RWPE2 (cell line): ENCODE results near the gene MICAL2.

Experiments
- ATAC-seq: fragments of 200-7000 bp; cut with Tn5 transposase; 3 replicates; pipeline ENCODE4 v1.9.1; 2021; ENCODE audit warnings: low read depth
- DNase-seq: peaks from one replicate; pipeline ENCODE4 v3.0.0-alpha.2; 2020; ENCODE audit warnings: low spot score
- H3K27ac ChIP-seq: fragments of 450-650 bp; 2 replicates; pipeline ENCODE4 v1.5.1; 2017; ENCODE audit warnings: mild to moderate bottlenecking; ENCODE audit not compliant: poor library complexity, severe bottlenecking
- H3K27me3 ChIP-seq: fragments of 250-450 bp; sonication (Bioruptor Pico); 2 replicates; pipeline ENCODE4 v1.5.1; 2021; ENCODE audit warnings: mild to moderate bottlenecking, moderate library complexity; ENCODE audit not compliant: insufficient read depth, poor library complexity, severe bottlenecking
- H3K36me3 ChIP-seq: fragments of 250-450 bp; sonication (Bioruptor Pico); 2 replicates; pipeline ENCODE4 v1.5.1; 2020; ENCODE audit warnings: low read depth, mild to moderate bottlenecking, moderate library complexity
- H3K4me1 ChIP-seq: fragments of 250-450 bp; sonication (Bioruptor Pico); 2 replicates; pipeline ENCODE4 v1.5.1; 2021; ENCODE audit warnings: mild to moderate bottlenecking, moderate library complexity; ENCODE audit not compliant: insufficient read depth, poor library complexity, severe bottlenecking
- H3K4me3 ChIP-seq: fragments of 250-450 bp; sonication (Bioruptor Pico); 2 replicates; pipeline ENCODE4 v1.5.1; 2021; ENCODE audit warnings: mild to moderate bottlenecking, moderate library complexity; ENCODE audit not compliant: severe bottlenecking
- H3K9me3 ChIP-seq: fragments of 250-450 bp; sonication (Bioruptor Pico); 2 replicates; pipeline ENCODE4 v1.5.1; 2021; ENCODE audit warnings: mild to moderate bottlenecking, moderate library complexity; ENCODE audit not compliant: severe bottlenecking
- CTCF ChIP-seq: fragments of 450-650 bp; IDR thresholded peaks from one replicate; pipeline ENCODE4 v1.5.1; 2017; ENCODE audit warnings: mild to moderate bottlenecking, moderate library complexity; ENCODE audit not compliant: poor library complexity, severe bottlenecking

Gene MICAL2

GRCh38 chr11:12278766-12279671 is 168.6 kb downstream of the MICAL2 start:
- Histone ChIP-seq H3K27ac (no peak overlapping the region), H3K9me3 (no peaks in the 10 kb centered on the region), H3K4me3 (no peak overlapping the region), H3K27me3 (no peaks in the 10 kb centered on the region), H3K4me1 (no peaks in the 10 kb centered on the region), H3K36me3 (peaks cover 6% of the 10 kb centered on the region)
- no peak for DNase-seq
- ATAC-seq, result no peak
- no peak for TF ChIP-seq CTCF

- H3K27ac ChIP-seq, result no peak overlapping the region
- H3K27me3 ChIP-seq, result no peaks in the 10 kb centered on the region
- peaks cover 6% of the 10 kb centered on the region for H3K36me3 ChIP-seq
- no peaks in the 10 kb centered on the region for H3K9me3 ChIP-seq
- no peak overlapping the region for H3K4me3 ChIP-seq
- ATAC-seq (no peak), DNase-seq (no peak)
- peaks cover 4% of the 10 kb centered on the region for H3K4me1 ChIP-seq
- TF ChIP-seq CTCF, result no peak
These were observed 169.3 kb downstream of the MICAL2 start for GRCh38 chr11:12279672-12280108.

GRCh38 chr11:12280199-12280837 is 169.9 kb downstream of the MICAL2 start:
- Histone ChIP-seq H3K9me3 (no peaks in the 10 kb centered on the region), H3K36me3 (peaks cover 6% of the 10 kb centered on the region), H3K4me1 (peaks cover 11% of the 10 kb centered on the region), H3K27me3 (no peaks in the 10 kb centered on the region), H3K4me3 (no peak overlapping the region), H3K27ac (peak overlapping the region; percentile 16)
- no peak for TF ChIP-seq CTCF
- no peak for ATAC-seq
- DNase-seq, result no peak

- no peaks in the 10 kb centered on the region for H3K27me3 ChIP-seq
- H3K9me3 ChIP-seq, result no peaks in the 10 kb centered on the region
- peaks cover 7% of the 10 kb centered on the region for H3K36me3 ChIP-seq
- no peak overlapping the region for H3K4me3 ChIP-seq
- TF ChIP-seq CTCF, result no peak
- ATAC-seq (no peak), DNase-seq (no peak)
- peak overlapping the region; percentile 16 for H3K27ac ChIP-seq
- H3K4me1 ChIP-seq, result peaks cover 18% of the 10 kb centered on the region
These were observed 170.6 kb downstream of the MICAL2 start for GRCh38 chr11:12280838-12281565.
